G401 (cell line): ENCODE measurements around the gene IQSEC1. TPM values are rescaled to one million over a fixed set of nuclear protein-coding genes. Genes with fewer than 3 reads are reported as not detected.

Experiments used
- DNase-seq: peaks from one replicate; pipeline ENCODE4 v3.0.0-alpha.2; 2015; ENCODE audit warnings: low spot score
- in situ Hi-C: cut with HindIII; loops from 2 replicates; pipeline ENCODE4 v1.10.0; 2016; ENCODE audit warnings: low sequenced_read_pairs, mixed read lengths
- total RNA-seq: library from RNA; depleted of rRNA; stranded (reverse); fragments of >200 nt; shearing (Covaris generic); gene quantifications from 2 replicates; pipeline ENCODE4 v1.2.3, GENCODE V29; 2014

The IQSEC1 gene
- total RNA-seq, 1 experiment from 2014 or later, result 10.7 TPM

DNA sequence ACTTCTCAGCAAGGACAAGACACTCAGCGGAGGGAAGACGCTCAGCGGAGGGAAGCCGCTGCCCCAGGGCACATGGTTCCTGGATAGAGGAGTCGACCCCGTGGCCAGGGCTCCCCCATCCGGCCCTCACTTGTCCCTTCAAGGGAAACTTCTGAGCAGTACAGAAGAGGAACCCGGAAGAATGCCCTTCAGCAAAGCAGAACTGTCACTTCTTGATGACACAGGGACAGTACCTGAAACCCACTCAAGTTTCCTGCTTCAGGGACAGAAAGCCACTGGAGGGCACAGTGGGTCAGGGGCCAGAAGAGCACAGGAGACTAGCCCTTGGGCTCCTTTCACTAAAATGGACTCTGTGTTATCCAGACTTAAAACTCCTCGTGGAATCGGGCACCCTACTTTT, 134.1 kb downstream of the IQSEC1 start:
- no peak for DNase-seq
- in situ Hi-C loops, result no loop called here

DNA sequence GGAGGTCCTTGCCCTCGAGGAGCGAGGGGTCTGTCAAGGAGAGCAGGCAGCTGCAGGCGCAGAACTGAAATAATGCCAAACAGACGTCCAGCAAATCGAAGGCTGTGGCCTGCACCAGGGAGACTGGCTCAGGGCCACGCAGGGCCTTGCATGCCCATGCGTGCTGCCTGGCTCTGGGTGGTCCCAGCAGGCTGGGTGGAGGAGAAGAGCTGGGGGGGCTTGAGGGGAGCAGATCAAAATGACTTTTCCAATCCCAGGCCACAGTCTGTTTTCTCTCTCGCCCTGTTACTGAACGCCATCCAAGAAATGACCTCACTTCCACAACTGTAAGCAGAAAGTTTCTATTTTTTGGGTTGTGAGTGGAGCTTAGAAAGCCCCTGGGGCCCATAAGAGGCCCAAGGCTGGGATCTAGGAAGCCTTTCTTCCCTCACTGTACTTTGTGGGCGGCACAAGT, 134.9 kb downstream of the IQSEC1 start:
- in situ Hi-C loops, result no loop called here
- no peak for DNase-seq

- in situ Hi-C loops, result no loop called here
- DNase-seq, result no peak
These were observed 137.1 kb downstream of the IQSEC1 start for GRCh38 chr3:12935861-12936830.

DNA sequence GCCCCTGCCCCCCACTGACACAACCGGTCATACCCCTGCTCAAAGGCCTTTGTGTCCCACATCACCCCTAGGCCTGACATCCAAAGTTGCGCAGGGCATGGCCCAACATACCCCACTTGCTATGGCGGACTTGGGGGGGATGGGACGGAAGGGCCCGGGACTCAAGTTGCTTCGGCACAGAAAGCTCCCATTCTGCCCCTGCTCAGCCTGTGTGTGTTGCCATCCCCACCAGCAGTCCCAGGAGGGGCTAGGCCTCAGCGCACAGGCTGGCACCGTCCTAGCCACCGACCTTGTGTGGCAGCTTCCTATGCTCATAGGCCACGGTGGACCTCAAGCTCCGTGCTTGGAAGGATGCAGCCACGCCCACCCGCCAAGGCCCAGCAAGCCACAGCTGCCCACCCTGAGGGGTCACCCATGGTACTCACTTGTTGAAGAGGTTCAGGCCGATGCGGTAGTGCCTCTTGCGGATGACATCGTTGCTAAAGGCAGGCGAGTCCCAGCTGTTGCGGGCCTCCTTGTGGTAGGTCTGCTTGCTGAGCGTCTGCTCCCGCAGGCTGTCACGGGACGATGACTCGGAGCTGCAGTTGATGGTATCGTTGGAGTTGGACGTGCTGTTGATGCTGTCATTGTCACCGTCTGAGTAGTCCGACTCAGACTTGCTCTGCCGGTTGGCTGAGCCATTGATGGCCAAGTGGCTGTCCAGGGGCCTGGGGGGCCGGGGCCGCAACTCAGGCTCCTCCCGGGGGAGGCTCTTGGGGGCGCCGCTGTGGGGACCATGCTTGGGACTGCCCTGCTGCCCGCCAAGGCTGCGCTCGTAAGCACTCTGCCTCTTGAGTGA, 138.0 kb downstream of the IQSEC1 start:
- in situ Hi-C loops, result no loop called here
- no peak for DNase-seq

GRCh38 chr3:12934431-12934830, 138.8 kb downstream of the IQSEC1 start:
- peak; percentile 74 for DNase-seq
- in situ Hi-C loops, result no loop called here

DNA sequence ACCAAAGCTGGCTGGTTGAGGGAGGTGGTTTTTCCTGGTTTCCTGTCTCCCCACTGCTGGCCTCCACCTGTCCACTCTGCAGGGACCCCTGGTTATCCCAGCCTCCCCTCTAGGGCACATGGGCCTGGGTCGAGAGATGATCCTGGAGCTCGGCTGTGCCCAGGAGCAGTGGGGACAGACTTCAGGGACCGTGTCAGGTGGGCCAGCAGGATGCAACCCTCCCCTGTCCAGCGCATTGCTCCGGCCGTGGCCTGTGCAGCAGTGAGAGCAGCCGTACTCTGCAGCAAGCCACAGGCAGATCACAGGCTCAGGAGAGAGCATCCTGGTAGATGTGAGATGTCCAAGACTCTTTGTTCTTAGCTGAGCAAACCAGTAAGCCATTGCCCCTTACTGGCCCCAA, 139.3 kb downstream of the IQSEC1 start:
- in situ Hi-C loops, result no loop called here
- no peak for DNase-seq

DNA sequence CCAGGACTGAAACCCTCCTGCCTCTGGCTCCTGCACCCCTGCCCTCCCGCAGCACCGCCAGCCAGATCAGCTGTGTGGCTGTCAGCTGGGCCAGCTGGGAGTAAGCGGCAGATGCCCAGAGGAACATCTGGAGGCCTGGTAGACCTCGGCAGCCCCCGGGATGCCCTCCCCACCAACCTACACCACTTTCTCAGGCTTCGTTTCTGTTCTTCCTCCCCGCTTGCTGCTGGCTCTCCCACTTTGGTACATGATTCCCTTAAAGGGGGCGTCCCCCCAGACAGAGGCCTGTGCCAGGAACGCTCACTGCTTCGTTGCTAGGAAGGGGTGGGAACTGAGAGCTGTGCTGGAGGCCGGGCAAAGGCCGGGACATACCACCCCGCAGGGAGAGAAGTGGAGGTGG, 140.5 kb downstream of the IQSEC1 start:
- in situ Hi-C loops, result no loop called here

DNA sequence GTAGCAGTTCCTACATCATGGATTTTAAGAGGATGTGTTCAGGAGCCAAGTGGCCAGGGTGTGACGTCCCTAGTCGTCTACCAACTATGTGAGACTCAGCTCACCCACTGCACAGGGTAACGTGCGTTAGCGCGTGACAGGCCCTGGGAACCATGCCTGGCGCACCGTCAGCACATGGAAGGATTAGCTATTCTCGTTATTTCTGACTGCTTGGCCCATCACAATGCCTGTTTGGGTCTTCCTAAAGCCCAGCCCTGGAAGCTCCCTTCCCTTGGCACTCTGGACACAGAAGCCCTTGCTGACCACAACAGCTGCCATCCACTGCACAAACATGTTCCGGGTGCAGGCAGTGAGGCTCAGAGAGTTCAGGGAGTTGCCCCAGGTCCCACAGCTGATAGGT, 140.9 kb downstream of the IQSEC1 start:
- in situ Hi-C loops, result no loop called here
- peak; percentile 58 for DNase-seq

More for the DNA sequence above, 140.5 kb downstream of the IQSEC1 start:
- DNase-seq, result no peak

GRCh38 chr3:12931273-12931905, 141.8 kb downstream of the IQSEC1 start:
- in situ Hi-C loops, result no loop called here

DNA sequence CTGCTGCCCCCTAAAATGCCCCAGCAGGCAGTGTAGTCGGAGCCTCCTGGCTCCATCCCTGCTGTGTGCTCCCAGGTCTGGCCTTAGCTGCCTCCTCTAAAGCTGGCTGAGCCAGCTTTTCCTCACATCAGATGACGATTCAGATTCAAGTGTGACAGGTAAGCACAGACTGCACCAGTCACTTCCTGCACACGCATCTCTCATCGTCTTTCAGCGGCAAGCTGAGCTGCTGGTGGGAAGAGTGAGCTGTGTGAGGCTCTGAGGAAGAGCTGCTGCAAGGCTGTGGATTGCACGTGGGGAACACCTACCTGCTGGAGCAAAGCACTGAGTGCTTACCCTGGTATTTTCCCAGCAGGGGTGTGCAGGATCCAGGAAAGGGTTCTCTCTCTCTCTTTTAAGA, 143.4 kb downstream of the IQSEC1 start:
- in situ Hi-C loops, result no loop called here
- no peak for DNase-seq

More at GRCh38 chr3:12931273-12931905, 141.8 kb downstream of the IQSEC1 start:
- peak; percentile 91 for DNase-seq

DNA sequence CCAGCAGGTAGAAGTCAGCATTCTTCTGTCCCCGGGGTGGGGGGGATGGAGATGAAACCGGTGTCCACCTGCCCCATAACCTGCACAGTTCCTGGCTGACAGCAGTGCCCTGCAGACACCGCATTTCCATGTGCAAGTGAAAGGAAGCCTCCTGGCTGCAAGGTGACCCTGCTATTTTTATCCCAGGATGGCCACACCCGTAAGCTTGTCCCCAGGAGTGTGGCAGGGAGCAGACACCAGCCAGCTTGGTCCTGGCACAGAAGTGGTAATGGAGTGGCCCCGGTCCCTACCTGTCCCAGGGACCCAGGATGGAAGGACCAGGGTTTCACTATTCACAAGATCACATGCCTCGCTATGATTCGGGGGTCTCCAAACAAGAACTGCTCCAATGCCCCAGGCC, 146.6 kb downstream of the IQSEC1 start:
- in situ Hi-C loops, result no loop called here
- DNase-seq, result no peak

GRCh38 chr3:12925648-12926047, 147.6 kb downstream of the IQSEC1 start:
- in situ Hi-C loops, result no loop called here
- no peak for DNase-seq

- in situ Hi-C loops, result no loop called here
- DNase-seq, result no peak
These were observed 148.8 kb downstream of the IQSEC1 start for GRCh38 chr3:12924437-12924836.

- no peak for DNase-seq
- in situ Hi-C loops, result no loop called here
These were observed 150.3 kb downstream of the IQSEC1 start for GRCh38 chr3:12922881-12923431.

DNA sequence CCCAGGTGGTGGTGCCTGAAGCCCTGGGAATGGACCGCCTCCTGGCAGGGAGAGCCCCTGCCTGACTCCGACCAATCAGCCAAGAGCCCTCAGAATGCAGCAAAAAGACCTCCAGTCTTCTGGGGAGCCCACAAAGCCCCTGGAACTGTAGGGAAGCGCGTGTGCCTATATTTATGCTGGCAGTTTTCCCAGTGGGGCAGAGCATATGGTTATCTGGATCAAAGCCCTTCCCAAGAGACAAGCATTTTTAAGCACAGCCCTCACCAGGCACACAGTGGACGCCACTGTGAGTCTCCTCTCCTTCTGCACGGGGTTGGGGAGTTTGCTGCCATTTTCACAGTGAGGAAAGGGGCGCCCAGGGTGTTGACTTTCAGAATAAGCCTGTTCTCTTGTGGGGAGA, 150.9 kb downstream of the IQSEC1 start:
- peak; percentile 51 for DNase-seq
- in situ Hi-C loops, result no loop called here

GRCh38 chr3:12921736-12922135, 151.5 kb downstream of the IQSEC1 start:
- no peak for DNase-seq
- in situ Hi-C loops, result no loop called here

DNA sequence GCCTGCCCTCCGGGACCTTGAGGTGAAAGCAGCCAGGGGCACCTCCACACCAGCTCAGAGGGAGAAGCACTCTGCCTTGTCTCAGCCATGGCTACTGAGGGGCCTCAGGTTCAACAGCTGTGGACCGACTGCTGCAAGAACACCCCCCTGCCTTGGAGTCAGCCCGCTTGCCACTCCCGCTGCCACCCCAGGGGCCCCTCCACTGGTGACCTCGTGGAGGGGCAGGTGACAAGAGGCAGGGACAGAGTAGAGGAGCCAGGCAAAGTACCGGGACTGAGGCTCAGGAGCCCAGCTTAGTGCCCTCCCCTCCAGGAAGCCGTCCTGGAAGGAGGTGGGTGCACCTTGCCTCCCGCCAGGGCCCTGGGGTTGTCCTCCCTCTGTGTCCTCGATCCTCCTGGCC, 152.3 kb downstream of the IQSEC1 start:
- in situ Hi-C loops, result no loop called here
- no peak for DNase-seq

DNA sequence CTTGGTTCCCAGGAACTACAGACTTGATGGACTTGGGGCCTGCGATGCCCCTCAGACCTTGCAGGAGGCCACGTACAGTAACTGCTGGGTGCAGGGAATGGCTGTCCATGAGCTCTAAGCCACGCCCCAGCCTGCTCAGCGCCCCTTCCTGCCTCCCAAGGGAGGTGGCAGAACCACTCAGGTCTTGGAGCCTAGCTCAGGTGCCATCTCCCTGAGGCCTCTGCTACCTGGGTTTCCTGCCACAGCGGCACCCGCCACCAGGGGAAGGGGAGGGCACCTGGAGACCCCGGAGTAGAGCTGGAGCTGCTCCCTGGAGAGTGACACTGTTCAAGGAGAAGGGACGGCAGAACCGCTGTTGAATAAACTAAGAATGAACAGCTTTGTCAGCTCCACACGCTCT, 154.0 kb downstream of the IQSEC1 start:
- in situ Hi-C loops, result no loop called here

GRCh38 chr3:12918231-12918630, 155.0 kb downstream of the IQSEC1 start:
- in situ Hi-C loops, result no loop called here
- DNase-seq, result no peak

More for the DNA sequence above, 154.0 kb downstream of the IQSEC1 start:
- no peak for DNase-seq
